Measurements from ENCODE around the gene GIT1. TPM values are rescaled to one million over a fixed set of nuclear protein-coding genes. Genes with fewer than 3 reads are reported as not detected.

GIT1 gene
- total and polyA plus RNA-seq, 9 of the 15 experiments (the other 6 are each of a cell fraction or from before 2014, with no cell fraction given), result 0.35 to 35.3 (median 17.1) TPM

DNA sequence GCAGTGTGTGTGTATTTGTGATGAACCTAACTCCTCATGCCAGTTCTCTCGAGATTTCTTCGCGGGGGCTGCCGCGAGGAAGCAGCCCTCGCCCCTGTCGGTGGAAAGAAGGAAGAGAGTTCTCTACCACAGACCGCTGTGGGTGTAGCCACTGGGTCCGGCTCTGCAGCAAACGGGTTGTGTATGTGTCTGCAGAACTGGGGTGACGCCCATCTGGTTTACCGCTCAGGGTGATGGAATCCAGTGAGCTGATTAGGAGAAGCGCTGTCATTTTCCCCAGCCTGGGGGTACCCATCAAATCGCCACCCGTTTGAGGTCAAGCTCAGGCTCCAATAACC, 25.6 kb upstream of the GIT1 start:
- BruUV-seq (replicated peaks), result no TSS peak

DNA sequence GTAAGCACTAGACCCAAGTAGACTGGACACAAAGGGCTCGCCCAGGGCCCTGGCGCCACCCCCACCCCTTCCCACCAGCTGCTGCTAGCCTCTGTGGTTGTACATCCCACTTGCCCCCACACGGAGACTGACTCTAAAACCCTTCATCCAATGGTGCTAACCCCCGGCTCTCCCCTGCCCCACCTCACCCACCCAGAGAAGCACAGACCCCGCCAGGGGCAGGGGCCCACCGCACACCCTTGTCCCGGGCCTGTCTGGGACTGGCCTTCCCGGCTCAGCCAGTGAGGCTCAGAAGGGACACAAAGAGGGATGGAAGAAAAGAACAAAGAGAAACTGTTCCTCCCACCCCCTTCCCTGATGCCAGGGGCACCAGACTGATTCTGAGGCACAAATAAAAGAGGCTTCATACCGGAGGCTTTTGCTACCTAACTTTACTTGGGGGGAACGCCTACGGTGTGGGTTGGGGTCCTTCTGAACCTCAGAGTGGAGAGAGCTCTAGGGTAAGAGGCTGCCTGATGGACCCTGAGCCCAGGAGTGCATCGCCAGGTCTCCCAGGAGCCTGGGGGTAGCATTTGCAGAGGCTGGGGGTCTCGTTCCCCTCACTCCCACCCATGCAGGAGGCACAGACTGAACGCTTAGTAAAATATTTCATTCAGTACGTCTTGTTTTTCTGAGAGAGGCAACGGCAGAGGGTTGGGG, 25.1 kb upstream of the GIT1 start:
- H3K27ac ChIP-seq (ENCODE audit: extremely low read depth, low read depth, low read length), result no peak overlapping the region
- peaks cover 18 to 56% of the 10 kb centered on the region in 2 experiments for H3K4me1 ChIP-seq (replicated peaks in 1 of 2; ENCODE audit: control insufficient read depth in 2 of 2, insufficient read depth in 2 of 2, low read length in 2 of 2)
- BruUV-seq (replicated peaks), result no TSS peak
- ChIA-PET CTCF (ENCODE audit: low intra/inter-chr PET ratio) (no interaction called here), POLR2A (no interaction called here)
- no peak overlapping the region for H2AFZ ChIP-seq (ENCODE audit: low read depth, low read length)
- no peak overlapping the region for H3K4me3 ChIP-seq
- no peaks in the 10 kb centered on the region for H3K79me2 ChIP-seq (ENCODE audit: control insufficient read depth, insufficient read depth, low read length)
- no peaks in the 10 kb centered on the region; the same call in 1 of the 2 replicates for H4K20me1 ChIP-seq (replicated peaks; ENCODE audit: control insufficient read depth, insufficient read depth, low read length)
- peak overlapping the region; percentile 81; the same call in 1 of the 2 replicates for H3K4me2 ChIP-seq (ENCODE audit: insufficient read depth, low read length)
- DNase-seq (ENCODE audit: extremely low read depth in 1 of 4, low spot score in 3 of 4) (no peak), ATAC-seq (no peak), FAIRE-seq (no peak)
- H3K9me1 ChIP-seq (ENCODE audit: control insufficient read depth, insufficient read depth, low read length), result no peaks in the 10 kb centered on the region
- no peaks in the 10 kb centered on the region for H3K9me3 ChIP-seq (replicated peaks; ENCODE audit: control insufficient read depth, insufficient read depth, low read depth, low read length)
- TF ChIP-seq, protein P1, sequence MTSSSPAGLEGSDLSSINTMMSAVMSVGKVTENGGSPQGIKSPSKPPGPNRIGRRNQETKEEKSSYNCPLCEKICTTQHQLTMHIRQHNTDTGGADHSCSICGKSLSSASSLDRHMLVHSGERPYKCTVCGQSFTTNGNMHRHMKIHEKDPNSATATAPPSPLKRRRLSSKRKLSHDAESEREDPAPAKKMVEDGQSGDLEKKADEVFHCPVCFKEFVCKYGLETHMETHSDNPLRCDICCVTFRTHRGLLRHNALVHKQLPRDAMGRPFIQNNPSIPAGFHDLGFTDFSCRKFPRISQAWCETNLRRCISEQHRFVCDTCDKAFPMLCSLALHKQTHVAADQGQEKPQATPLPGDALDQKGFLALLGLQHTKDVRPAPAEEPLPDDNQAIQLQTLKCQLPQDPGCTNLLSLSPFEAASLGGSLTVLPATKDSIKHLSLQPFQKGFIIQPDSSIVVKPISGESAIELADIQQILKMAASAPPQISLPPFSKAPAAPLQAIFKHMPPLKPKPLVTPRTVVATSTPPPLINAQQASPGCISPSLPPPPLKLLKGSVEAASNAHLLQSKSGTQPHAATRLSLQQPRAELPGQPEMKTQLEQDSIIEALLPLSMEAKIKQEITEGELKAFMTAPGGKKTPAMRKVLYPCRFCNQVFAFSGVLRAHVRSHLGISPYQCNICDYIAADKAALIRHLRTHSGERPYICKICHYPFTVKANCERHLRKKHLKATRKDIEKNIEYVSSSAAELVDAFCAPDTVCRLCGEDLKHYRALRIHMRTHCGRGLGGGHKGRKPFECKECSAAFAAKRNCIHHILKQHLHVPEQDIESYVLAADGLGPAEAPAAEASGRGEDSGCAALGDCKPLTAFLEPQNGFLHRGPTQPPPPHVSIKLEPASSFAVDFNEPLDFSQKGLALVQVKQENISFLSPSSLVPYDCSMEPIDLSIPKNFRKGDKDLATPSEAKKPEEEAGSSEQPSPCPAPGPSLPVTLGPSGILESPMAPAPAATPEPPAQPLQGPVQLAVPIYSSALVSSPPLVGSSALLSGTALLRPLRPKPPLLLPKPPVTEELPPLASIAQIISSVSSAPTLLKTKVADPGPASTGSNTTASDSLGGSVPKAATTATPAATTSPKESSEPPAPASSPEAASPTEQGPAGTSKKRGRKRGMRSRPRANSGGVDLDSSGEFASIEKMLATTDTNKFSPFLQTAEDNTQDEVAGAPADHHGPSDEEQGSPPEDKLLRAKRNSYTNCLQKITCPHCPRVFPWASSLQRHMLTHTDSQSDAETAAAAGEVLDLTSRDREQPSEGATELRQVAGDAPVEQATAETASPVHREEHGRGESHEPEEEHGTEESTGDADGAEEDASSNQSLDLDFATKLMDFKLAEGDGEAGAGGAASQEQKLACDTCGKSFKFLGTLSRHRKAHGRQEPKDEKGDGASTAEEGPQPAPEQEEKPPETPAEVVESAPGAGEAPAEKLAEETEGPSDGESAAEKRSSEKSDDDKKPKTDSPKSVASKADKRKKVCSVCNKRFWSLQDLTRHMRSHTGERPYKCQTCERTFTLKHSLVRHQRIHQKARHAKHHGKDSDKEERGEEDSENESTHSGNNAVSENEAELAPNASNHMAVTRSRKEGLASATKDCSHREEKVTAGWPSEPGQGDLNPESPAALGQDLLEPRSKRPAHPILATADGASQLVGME (CRISPR knock-in tag; IDR thresholded peaks at IDR 0.05), result no peak
- no peak for TF ChIP-seq MTA2 (IDR thresholded peaks at IDR 0.05; ENCODE audit: low read depth)
- no peak for TF ChIP-seq TCF7 (IDR thresholded peaks at IDR 0.05; ENCODE audit: borderline replicate concordance)
- no peak for TF ChIP-seq FOSL1 (tag; conservative IDR thresholded peaks at IDR 0.05)
- no peak for TF ChIP-seq POLR2B (IDR thresholded peaks at IDR 0.05; ENCODE audit: low read depth, partially characterized antibody)
- in situ Hi-C loops (cut with MboI) (no loop called here), intact Hi-C loops (cut with micrococcal nuclease) (loop anchor here (1.0 to 10.0 kb wide), 2 partner anchors 34 to 470 kb away; no protein-coding TSS in a partner anchor)
- H3K36me3 ChIP-seq (ENCODE audit: control insufficient read depth, insufficient read depth, low read length), result no peaks in the 10 kb centered on the region; the same call in 2 of the 3 replicates
- peak overlapping the region in 1 of 2 experiments; percentile 92; a peak in 2 of 4 replicates for H3K9ac ChIP-seq (ENCODE audit: insufficient read depth in 1 of 2, low read depth in 2 of 2, low read length in 2 of 2)
- no peaks in the 10 kb centered on the region for H3K27me3 ChIP-seq (ENCODE audit: control insufficient read depth in 2 of 2, insufficient read depth in 2 of 2, low read length in 2 of 2)
- 67% methylated on average over 15 of the region's 16 CpGs for WGBS (ENCODE audit: insufficient coverage, low coverage, missing lambda C conversion rate)

More for the DNA sequence above, 25.6 kb upstream of the GIT1 start:
- no peak overlapping the region for H3K27ac ChIP-seq (ENCODE audit: extremely low read depth, low read depth, low read length)
- no peaks in the 10 kb centered on the region for H3K9me3 ChIP-seq (replicated peaks; ENCODE audit: control insufficient read depth, insufficient read depth, low read depth, low read length)
- POLR2A ChIA-PET, result interaction anchor here (0.5 to 1.0 kb wide), 5 partner anchors 27 to 775 kb away, joined by 3 to 4 read pairs (median 3); no protein-coding TSS in a partner anchor
- peak overlapping the region; percentile 92; the same call in 1 of the 2 replicates for H2AFZ ChIP-seq (ENCODE audit: low read depth, low read length)
- no peaks in the 10 kb centered on the region for H3K9me1 ChIP-seq (ENCODE audit: control insufficient read depth, insufficient read depth, low read length)
- H3K4me1 ChIP-seq (replicated peaks in 1 of 2; ENCODE audit: control insufficient read depth in 2 of 2, insufficient read depth in 2 of 2, low read length in 2 of 2), result peaks cover 20 to 56% of the 10 kb centered on the region in 2 experiments
- H3K9ac ChIP-seq (ENCODE audit: insufficient read depth in 1 of 2, low read depth in 2 of 2, low read length in 2 of 2), result peak overlapping the region in 1 of 2 experiments; percentile 92; a peak in 3 of 4 replicates
- 6% methylated on average over 15 of the region's 15 CpGs for WGBS (ENCODE audit: insufficient coverage, low coverage, missing lambda C conversion rate)
- H3K27me3 ChIP-seq (ENCODE audit: control insufficient read depth in 2 of 2, insufficient read depth in 2 of 2, low read length in 2 of 2), result no peaks in the 10 kb centered on the region
- peak; percentile 49 for FAIRE-seq
- in situ Hi-C loops (cut with MboI), result no loop called here
- intact Hi-C loops (cut with micrococcal nuclease), result loop anchor here (1.0 to 10.0 kb wide), 2 partner anchors 35 to 470 kb away; no protein-coding TSS in a partner anchor
- H3K79me2 ChIP-seq (ENCODE audit: control insufficient read depth, insufficient read depth, low read length), result no peaks in the 10 kb centered on the region
- TF ChIP-seq LEF1 (IDR thresholded peaks at IDR 0.05) (no peak), ASH1L (IDR thresholded peaks at IDR 0.05; ENCODE audit: borderline replicate concordance, low read depth, partially characterized antibody) (no peak), SMARCA5 (IDR thresholded peaks at IDR 0.05) (no peak), CHD2 (IDR thresholded peaks at IDR 0.05; ENCODE audit: low read depth, low read length) (peak; percentile 80)
- CTCF ChIA-PET (ENCODE audit: low intra/inter-chr PET ratio), result interaction anchor here (0.7 kb wide), 1 partner anchor 489 kb away, joined by 5 read pairs; no protein-coding TSS in a partner anchor
- no peaks in the 10 kb centered on the region; the same call in 1 of the 2 replicates for H4K20me1 ChIP-seq (replicated peaks; ENCODE audit: control insufficient read depth, insufficient read depth, low read length)
- H3K4me3 ChIP-seq, result peak overlapping the region; percentile 35
- peak; percentile 19 for ATAC-seq
- H3K4me2 ChIP-seq (ENCODE audit: insufficient read depth, low read length), result peak overlapping the region; percentile 81
- no peaks in the 10 kb centered on the region; the same call in 2 of the 3 replicates for H3K36me3 ChIP-seq (ENCODE audit: control insufficient read depth, insufficient read depth, low read length)
- peak; percentile 47 to 56 (median 50) for DNase-seq (ENCODE audit: extremely low read depth in 1 of 4, low spot score in 3 of 4)

Data from K562 (cell line).